KBM-7 (cell line): Measurements from ENCODE around the gene MYL10.

Source experiments
- DNase-seq: peaks from one replicate; pipeline ENCODE4 v3.0.0-alpha.2; 2015
- in situ Hi-C: fragments of 300-500 bp; cut with MboI; formaldehyde crosslinking; loops from 2 replicates; pipeline ENCODE4 v1.14.3; 2020; ENCODE audit warnings: low sequenced_read_pairs, low pct_unique_long_range_greater_than_20kb, mixed read lengths

Gene MYL10

DNA sequence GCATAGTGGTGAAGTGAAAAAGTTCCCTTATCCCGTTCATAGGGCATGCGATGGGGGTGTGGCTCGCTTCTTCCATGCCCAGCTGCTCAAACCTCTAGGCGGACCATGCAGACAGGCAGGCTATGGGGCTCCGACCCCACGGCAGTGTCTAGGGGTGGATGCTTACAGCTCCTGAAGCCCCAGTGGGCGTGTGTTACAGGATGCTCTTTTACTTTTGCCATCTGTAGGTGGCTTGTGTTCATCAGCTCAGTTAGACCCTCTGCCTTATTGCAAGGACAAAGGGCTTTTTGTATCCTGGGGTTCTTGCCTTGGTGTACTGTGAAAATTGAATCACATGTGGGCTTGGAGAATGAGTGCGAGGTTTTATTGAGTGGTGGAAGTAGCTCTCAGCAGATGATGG, at the start of gene MYL10:
MYL10 (minus strand) TSS at position 126 of the 400 bp plus-strand sequence. CDS start 178 bp downstream, outside the sequence.
- DNase-seq = no peak
- in situ Hi-C loops = no loop called here

DNA sequence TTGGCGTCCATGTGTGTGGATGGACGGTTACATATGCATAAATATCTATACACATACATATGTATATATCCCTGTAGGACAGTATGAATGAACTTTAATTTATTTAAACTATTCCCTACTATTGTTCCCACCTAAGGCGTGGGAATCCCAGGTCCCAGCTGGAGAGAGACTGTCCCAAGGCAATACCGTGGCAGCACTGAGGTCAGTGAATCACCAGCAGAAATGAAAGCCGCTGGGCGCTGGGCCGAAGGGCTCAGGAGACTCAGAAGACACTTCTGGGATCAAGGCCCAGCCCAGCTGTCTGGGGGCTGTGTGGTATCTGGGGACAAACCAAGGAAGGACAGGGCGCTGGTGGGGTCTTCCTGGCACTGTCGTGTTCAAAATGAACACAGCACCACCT, 49.6 kb upstream of the MYL10 start:
- in situ Hi-C loops = no loop called here

DNA sequence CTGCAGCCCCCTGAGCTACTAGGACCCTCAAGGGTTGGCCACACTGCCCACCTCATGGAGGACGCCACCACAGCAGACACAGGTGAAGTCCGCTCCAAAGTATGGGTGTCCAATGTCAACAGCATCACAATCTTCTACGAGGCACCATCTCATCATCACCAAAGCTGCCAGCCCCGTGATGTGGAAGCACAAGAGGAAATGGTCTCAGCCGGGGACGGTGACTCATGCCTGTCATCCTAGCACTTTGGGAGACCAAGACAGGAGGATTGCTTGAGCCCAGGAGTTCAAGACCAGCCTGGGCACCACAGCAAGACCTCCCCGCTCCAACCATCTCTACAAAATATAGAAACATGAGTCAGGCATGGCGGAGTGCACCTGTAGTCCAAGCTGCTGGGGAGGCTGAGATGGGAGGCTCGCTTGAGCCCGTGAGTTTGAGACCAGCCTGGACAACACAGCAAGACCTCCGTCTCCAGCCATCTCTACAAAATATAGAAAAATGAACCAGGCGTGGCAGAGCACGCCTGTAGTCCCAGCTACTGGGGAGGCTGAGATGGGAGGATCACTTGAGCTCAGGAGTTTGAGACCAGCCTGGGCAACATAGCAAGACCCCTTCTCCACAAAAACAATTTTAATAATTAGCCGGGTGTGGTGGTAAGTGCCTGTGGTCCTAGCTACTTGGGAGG, 48.8 kb upstream of the MYL10 start:
- DNase-seq = no peak
- in situ Hi-C loops = no loop called here

More for the DNA sequence above, 49.6 kb upstream of the MYL10 start:
- DNase-seq = no peak

DNA sequence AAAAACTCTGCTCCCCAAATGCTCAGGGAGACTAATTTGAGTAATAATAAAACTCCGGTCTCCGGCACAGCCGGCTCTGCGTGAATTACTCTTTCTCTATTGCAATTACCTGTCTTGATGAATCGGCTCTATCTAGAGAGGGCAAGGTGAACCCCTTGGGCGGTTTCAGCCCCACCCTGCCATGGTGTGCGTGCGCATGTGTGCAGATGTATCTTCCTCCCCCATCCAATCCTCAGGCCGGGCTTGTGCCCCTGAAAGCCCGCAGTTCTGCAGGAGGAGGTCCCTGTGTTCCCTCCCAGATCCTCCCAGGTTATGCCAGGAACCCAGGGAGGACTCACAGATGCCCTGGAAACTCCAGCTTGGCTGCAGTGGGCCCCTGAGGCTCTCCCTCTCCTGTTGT, 48.3 kb upstream of the MYL10 start:
- no peak for DNase-seq
- in situ Hi-C loops = no loop called here

DNA sequence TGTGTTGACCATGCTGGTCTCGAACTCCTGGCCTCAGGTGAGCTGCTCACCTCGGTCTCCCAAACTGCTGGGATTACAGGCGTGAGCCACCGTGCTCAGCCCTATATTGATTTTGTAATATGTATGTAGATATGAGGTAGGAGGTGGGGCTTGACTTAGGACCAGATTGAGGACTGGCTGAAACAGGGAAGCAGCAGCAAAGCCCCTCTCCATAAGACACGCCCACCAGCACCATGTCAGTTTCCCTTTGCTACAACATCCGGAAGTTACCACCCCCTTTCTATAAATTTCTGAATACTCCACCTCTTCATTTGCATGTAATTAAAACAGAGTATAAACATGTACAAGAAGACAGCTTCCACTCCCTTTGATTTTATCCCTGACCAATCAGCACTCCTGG, 47.9 kb upstream of the MYL10 start:
- in situ Hi-C loops = no loop called here
- peak; percentile 53 for DNase-seq

DNA sequence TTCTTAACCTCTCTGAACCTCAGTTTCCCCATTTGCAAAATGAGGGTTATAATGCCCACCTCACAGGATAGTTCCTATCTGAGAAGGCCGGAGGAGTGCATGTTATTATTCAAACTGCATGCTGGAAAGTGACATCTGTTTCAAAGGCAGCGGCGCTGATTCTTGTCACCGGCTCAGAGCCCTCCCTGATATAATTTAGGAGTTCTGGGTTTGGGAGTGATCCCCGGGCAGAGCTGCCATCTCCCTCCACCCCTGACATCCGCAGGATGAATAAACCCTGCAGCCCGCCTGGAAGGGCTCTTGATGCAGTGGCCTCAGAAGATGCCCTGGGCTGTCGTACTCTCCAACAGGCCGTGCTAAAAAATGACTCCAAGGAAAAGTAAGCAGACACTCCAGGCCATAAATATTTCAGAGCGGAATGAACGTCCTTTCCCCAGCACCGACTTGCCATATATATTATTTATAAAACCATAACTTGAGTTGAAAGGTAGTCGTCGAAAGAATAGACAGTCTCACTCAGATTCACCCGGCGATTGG, 47.0 kb upstream of the MYL10 start:
- in situ Hi-C loops = no loop called here
- DNase-seq = no peak

DNA sequence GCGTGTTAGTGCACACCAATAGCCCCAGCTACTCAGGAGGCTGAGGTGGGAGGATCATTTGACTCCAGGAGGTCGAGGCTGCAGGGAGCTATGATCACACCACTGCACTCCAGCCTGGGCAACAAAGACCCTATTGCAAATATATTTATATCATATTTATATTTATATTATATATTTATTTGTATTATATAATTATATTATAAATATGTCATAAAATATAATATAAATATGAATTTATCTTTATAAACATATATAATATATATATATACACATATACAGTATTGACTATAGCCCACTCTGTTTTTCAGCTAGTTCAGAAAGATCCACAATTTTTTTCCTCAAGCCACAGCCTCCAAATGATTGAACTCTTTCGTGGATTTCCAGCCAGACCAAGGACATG, 45.3 kb upstream of the MYL10 start:
- DNase-seq = no peak
- in situ Hi-C loops = no loop called here

DNA sequence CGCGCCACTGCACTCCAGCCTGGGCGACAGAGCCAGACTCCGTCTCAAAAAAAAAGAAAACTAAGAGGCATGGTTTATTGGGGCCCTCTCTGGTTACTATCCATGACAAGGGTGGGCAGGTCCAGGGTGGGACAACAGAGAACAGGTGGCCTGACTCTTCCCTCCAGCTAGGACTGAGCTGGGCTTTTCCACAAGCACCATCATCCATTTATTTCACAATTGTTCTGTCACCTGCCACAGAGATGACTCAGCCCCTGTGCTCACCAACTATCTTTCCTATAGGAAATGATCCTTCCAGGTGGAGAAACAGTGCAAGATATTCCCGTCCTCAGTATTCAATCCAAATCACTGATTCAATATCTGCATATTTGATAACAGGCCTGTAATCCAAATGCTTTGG, 44.9 kb upstream of the MYL10 start:
- in situ Hi-C loops = no loop called here
- no peak for DNase-seq

DNA sequence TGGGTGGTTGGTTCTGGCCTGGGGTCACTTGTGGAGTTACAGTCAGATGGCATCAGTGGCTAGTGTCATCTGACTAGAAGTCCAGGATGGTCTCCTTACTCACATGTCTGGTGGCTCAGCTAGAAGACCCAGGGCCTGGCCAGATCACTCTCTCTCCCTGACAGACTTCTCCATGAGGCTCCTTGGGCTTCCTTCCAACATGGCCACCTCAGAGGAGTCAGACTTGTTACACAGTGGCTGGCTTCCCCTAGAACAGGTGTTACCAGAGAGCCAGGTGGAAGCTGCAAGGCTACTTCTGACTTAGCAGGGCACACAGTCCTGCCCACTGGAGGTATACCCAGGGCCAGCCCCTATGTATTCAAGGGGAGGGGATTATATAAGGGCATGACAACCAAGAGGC, 44.2 kb upstream of the MYL10 start:
- in situ Hi-C loops = no loop called here
- DNase-seq = no peak

DNA sequence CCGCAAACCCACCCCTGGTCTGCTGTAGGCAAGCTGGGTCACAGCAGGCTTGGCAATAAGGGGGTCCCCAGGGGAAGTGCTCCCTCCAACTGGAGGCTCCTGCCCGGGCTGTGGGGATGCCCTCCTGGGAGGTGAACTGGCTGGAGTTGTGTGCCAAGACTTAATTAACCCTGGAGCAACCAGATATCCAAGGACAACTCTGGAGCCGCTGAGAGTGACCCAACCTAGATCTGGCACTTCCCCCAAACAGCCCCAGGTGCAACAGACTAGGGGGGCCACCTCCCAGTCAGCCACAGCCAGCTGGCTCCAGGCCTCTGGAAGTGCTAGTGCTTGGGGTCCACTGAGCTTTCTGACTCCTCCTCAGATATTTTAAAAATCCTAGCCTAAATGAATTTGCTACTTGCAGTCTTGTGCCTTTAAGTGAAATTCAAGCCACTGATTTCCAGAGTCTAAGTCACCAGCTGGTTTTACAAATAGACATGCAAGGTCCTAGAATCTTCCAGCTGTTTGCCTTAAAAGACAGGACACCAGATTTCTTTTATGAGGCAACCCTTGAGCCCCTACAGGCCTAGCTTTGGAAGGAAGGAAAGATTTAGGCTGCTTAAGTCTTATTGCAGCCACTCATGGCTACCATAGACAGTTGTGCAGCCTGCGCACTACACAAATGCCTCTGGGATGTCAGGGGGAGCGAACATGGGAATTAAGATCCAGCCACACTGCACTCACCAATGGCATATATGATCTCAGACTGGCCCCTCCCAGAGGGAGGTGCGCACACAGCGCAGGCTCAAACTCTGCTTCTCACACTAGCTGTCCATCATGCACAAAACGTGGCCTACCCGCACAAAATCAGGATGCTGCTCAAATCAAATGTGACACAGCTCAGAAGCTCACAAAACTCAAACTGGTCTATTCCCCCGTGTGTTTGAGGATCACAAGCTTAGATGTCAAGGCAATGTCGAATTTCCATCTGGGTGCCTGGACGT, 42.6 kb upstream of the MYL10 start:
- in situ Hi-C loops = no loop called here
- no peak for DNase-seq

DNA sequence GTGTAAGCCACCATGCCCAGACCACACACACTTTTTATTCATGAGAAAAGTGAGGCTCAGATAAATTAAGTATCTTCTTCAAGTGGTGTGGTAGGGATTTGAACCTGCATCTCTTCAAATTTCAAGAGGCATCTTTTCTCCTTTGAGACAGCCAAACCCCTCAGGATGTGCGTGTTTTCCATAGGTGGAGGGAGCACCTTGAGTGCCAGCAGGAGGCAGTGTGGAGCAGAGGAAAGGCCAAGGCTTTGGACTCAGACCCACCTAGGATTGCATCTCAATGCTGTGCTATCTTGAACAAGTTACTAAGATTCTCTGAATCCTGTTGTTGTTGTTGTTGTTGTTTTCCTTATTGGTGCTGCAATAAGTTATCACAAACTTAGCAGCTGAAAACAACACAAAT, 40.2 kb upstream of the MYL10 start:
- peak; percentile 24 for DNase-seq
- in situ Hi-C loops = no loop called here

DNA sequence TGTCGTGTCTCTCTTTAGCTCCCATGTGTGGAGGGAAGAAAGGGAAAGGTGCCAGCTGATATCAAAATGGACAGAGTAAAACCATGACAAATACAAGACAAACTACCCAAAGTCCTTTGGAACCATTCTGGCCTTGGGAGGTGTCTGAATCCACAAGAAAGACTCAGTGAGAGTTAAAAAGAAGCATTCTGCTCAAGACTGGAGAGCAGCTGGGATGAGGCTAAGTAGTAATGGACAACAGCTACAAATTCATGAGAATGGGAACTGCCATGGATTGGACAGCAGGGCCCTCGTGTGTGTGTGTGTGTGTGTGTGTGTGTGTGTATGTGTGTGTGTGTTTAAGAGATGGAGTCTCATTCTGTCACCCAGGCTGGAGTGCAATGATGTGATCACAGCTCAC, 39.6 kb upstream of the MYL10 start:
- in situ Hi-C loops = no loop called here
- DNase-seq = no peak

DNA sequence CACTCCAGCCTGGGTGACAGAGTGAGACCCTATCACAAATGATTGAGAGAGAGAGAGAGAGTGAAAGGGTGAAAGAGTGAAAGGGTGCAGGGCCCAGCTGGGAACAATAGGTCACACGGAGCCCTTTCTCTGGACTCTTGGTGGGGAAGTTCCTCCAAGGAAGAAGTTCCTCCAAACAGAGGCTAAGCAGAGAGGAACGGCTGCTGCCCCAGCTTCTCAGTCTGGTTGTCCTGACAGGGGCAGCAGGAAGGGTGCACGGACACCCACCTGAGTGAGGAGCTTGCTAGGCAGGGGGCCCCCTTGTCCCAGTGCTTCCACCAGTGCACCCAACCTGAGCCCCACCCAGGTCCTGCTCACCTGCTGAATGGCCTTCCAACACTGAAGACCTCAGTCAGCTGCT, 38.8 kb upstream of the MYL10 start:
- no peak for DNase-seq
- in situ Hi-C loops = no loop called here

DNA sequence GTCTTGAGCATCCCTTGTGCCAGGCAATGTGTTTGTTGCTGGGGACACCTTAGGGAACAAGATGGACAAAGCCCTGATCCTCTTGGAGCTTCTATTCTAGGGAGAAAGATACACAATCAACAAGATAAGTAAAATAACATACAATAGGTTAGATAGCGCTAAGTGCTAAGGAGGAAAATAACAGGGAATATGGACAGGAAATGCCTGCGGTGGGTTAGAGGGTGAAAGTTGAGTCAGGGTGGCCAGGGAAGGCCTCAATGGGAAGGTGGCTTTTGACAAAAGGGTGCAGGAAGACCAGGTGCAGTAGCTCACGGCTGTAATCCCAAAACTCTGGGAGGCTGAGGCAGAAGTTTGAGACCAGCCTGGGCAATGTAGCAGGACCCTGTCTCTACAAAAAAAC, 38.3 kb upstream of the MYL10 start:
- in situ Hi-C loops = no loop called here
- DNase-seq = no peak

DNA sequence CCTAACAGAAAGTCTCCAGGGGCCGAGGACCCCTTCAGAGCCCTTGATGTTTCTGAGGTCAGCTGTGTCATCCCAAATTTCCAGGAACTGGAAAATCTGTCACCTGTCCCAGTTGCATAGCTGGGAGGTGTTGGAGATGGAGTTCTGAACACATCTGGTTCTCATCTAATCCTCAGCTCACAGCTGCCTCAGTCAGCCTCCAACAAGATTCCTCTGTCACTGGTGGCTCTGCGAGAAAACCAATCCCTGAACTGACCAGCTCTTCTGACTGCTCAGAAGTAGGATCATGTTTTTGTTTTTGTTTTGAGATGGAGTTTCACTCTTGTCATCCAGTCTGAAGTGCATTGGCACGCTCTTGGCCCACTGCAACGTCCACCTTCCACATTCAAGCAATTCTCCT, 37.6 kb upstream of the MYL10 start:
- no peak for DNase-seq
- in situ Hi-C loops = no loop called here

DNA sequence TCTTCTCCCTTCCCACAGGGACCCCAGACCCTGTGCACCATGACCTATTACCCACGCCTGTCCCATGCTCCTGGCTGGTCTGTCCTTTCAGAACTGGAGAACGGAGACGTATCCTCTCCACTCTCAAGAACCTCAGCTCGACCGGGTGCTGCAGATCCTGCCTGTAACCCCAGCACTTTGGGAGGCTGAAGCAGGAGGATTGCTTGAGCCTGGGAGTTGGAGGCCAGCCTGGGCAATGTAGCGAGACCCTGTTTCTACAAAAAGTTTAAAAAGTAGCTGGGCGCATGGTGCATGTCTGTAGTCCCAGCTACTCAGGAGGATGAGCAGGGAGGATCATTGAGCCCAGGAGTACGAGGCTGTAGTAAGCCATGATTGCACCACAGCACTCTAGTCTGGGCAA, 37.2 kb upstream of the MYL10 start:
- DNase-seq = no peak
- in situ Hi-C loops = no loop called here

DNA sequence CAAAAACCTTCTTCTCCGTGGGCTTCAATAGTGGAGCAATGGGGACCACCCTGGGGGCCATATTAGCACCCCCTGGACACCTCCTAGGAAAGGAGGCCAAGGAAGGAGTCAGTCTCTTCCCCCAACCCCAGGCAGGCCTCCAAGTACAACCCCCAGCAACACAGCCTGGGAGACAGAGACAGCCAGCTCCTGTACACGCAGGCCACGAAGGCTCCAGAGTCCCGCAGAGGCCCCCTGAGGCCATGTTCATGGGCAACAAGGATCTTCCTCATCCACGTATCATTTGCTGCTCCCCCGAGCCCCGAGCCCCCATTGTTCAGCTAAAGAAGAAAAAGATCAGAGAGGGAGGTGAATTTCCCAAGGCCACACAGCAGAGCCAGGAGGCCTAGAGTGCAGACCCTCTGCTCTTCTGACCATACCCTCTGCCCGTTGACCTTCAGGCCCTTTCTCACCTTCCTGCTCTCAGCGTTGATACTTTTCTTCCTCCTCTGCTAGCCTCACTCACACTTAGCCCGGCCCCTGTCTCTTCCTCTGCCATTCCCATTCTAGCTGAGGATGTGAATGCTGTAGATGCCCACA, 35.9 kb upstream of the MYL10 start:
- no peak for DNase-seq
- in situ Hi-C loops = no loop called here

DNA sequence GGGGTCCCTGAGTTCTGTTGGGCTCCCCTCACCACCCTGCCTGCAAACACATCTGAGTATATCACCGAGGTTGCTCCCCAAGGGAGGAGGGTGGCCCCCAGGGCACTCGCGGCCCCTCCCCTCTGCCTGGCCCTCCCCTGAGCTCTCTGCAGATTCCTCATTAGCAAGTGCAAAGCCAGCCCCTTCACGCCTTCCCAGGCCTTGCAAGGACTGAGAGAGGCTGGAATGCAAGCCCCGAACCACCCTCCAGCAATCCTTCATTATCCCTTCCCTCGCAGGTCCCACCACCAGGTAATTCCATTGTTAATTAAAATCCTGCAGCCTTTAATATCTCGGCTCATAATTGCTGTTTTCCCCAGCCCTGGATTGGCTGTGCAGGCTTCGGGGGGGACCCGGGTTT, 35.3 kb upstream of the MYL10 start:
- no peak for DNase-seq
- in situ Hi-C loops = no loop called here

DNA sequence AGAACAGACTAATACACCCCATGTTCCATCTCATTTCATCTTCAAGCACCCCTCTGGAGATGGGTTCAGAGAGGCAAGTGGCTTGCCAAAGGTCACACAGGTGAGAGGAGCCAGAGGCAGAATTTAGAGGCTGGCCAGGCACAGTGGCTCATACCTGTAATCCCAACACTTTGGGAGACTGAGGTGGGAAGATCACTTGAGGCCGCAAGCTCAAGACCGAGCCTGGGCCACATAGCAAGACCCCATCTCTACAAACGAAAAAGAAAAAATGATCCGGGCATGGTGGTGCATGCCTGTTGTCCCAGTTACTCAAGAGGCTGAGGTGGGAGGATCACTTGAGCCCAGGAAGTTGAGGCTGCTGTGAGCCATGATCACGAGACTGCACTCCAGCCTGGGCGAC, 34.7 kb upstream of the MYL10 start:
- DNase-seq = no peak
- in situ Hi-C loops = no loop called here

DNA sequence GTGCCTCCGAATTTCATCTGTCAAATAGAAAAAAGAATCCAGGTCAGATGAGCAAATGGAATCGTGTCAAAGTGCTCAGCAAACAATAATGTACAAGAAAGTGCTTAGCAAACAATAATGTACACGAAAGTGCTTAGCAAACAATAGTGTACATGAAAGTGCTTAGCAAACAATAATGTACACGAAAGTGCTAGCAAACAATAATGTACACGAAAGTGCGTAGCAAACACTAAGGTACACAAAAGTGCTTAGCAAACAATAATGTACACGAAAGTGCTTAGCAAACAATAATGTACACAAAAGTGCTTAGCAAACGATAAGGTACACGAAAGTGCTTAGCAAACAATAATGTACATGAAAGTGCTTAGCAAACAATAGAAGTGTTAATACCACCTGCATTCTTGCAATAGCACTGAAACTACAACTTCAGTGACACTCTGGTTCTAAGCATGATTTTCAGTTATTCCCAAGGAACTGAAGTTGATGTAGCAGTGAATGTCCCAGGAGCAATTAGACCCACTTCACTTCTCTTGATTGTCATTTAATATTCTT, 33.4 kb upstream of the MYL10 start:
- in situ Hi-C loops = no loop called here
- DNase-seq = no peak
